ENCODE results near the gene PHLDB2.

DNA sequence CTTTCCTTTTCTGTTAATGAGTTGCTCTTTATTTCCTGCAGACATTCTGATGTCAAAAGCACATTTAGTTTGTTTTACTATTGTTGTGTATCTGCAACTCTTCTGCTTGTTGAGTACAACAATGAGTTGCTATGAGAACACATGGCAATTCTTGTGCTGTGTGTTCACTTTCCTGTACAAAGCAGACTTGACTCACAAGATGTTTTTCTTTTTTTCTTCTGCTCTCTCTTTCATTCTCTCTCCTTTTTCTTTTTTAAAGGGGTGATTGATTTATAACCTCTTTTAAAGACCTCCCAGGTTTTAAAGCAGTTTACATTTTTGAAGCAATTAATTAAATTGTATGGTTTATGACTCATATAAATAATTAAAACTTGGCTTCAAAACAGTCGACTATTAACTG lies 88.2 kb downstream of the PHLDB2 start:
- TF ChIP-seq, protein P1, sequence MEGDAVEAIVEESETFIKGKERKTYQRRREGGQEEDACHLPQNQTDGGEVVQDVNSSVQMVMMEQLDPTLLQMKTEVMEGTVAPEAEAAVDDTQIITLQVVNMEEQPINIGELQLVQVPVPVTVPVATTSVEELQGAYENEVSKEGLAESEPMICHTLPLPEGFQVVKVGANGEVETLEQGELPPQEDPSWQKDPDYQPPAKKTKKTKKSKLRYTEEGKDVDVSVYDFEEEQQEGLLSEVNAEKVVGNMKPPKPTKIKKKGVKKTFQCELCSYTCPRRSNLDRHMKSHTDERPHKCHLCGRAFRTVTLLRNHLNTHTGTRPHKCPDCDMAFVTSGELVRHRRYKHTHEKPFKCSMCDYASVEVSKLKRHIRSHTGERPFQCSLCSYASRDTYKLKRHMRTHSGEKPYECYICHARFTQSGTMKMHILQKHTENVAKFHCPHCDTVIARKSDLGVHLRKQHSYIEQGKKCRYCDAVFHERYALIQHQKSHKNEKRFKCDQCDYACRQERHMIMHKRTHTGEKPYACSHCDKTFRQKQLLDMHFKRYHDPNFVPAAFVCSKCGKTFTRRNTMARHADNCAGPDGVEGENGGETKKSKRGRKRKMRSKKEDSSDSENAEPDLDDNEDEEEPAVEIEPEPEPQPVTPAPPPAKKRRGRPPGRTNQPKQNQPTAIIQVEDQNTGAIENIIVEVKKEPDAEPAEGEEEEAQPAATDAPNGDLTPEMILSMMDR (IDR thresholded peaks at IDR 0.05), result no peak
- no peak for TF ChIP-seq POLR2A (IDR thresholded peaks at IDR 0.05)
